ENCODE data around the gene FABP7. TPM values are rescaled to one million over a fixed set of nuclear protein-coding genes. Genes with fewer than 3 reads are reported as not detected.
"Not testable (repeated sequence)": the region's sequence is repeated elsewhere in the genome, so short reads cannot be mapped to it uniquely, and the experiment has no call there.

The FABP7 gene
- total RNA-seq, 3 donors from 2014 or later (not counting 1 experiment from before 2014, with no cell fraction given) = not detected

GRCh38 chr6:122736616-122737015 lies 42.9 kb upstream of the FABP7 start:
- no peak for TF ChIP-seq CTCF (IDR thresholded peaks at IDR 0.05)
- peaks cover 2% of the 10 kb centered on the region for H3K27me3 ChIP-seq (ENCODE audit: control insufficient read depth, insufficient read depth, low read length)
- H3K27ac Mint-ChIP-seq = no peak overlapping the region
- no peaks in the 10 kb centered on the region for H3K4me1 Mint-ChIP-seq
- no peaks in the 10 kb centered on the region for H3K9me3 Mint-ChIP-seq
- no peak overlapping the region for H3K27ac ChIP-seq (ENCODE audit: low read length)
- DNase-seq (no peak), ATAC-seq (no peak)
- H3K36me3 Mint-ChIP-seq = no peaks in the 10 kb centered on the region
- H3K9me3 ChIP-seq (ENCODE audit: control insufficient read depth, insufficient read depth, low read length) = no peaks in the 10 kb centered on the region
- H3K4me3 ChIP-seq (ENCODE audit: low read length) = no peak overlapping the region
- WGBS (ENCODE audit: insufficient coverage) = 75% methylated on average over 1 of the region's 3 CpGs
- H3K4me3 Mint-ChIP-seq = no peak overlapping the region
- H3K4me1 ChIP-seq (ENCODE audit: control insufficient read depth, insufficient read depth, low read length) = no peaks in the 10 kb centered on the region
- H3K27me3 Mint-ChIP-seq (ENCODE audit: low read depth in 2 of 2) = peaks cover 9 to 15% of the 10 kb centered on the region in 2 donors
- intact Hi-C loops (cut with micrococcal nuclease) = no loop called here
- H3K36me3 ChIP-seq (ENCODE audit: control insufficient read depth, insufficient read depth, low read length) = no peaks in the 10 kb centered on the region

- Histone ChIP-seq H3K9me3 (ENCODE audit: control insufficient read depth, insufficient read depth, low read length) (no peaks in the 10 kb centered on the region), H3K27me3 (ENCODE audit: control insufficient read depth, insufficient read depth, low read length) (peaks cover 2% of the 10 kb centered on the region), H3K36me3 (ENCODE audit: control insufficient read depth, insufficient read depth, low read length) (no peaks in the 10 kb centered on the region), H3K4me1 (ENCODE audit: control insufficient read depth, insufficient read depth, low read length) (no peaks in the 10 kb centered on the region), H3K4me3 (ENCODE audit: low read length) (no peak overlapping the region), H3K27ac (ENCODE audit: low read length) (no peak overlapping the region)
- Mint-ChIP-seq H3K4me3 (no peak overlapping the region), H3K27ac (no peak overlapping the region), H3K27me3 (ENCODE audit: low read depth in 2 of 2) (peaks cover 2 to 5% of the 10 kb centered on the region in 2 donors), H3K36me3 (no peaks in the 10 kb centered on the region), H3K4me1 (no peaks in the 10 kb centered on the region), H3K9me3 (no peaks in the 10 kb centered on the region)
- no peak for ATAC-seq
- DNase-seq = no peak
- intact Hi-C loops (cut with micrococcal nuclease) = no loop called here
- no peak for TF ChIP-seq CTCF (IDR thresholded peaks at IDR 0.05)
- no CpG with 5 or more reads among the region's 2 CpGs for WGBS (ENCODE audit: insufficient coverage)
These were observed 39.4 kb upstream of the FABP7 start for GRCh38 chr6:122740091-122740490.

- H3K4me3 Mint-ChIP-seq = no peak overlapping the region
- ATAC-seq = no peak
- intact Hi-C loops (cut with micrococcal nuclease) = no loop called here
These were observed 38.6 kb upstream of the FABP7 start for GRCh38 chr6:122740936-122741335.

GRCh38 chr6:122744247-122744646 lies 35.3 kb upstream of the FABP7 start:
- H3K4me1 ChIP-seq (ENCODE audit: control insufficient read depth, insufficient read depth, low read length); H3K27me3 Mint-ChIP-seq (ENCODE audit: low read depth in 2 of 2); H3K27ac ChIP-seq (ENCODE audit: low read length); H3K9me3 ChIP-seq (ENCODE audit: control insufficient read depth, insufficient read depth, low read length); intact Hi-C loops (cut with micrococcal nuclease); H3K36me3 ChIP-seq (ENCODE audit: control insufficient read depth, insufficient read depth, low read length); H3K4me3 Mint-ChIP-seq; H3K27me3 ChIP-seq (ENCODE audit: control insufficient read depth, insufficient read depth, low read length); ATAC-seq; H3K36me3 Mint-ChIP-seq; H3K9me3 Mint-ChIP-seq; H3K27ac Mint-ChIP-seq; H3K4me3 ChIP-seq (ENCODE audit: low read length): not testable (repeated sequence)
- DNase-seq = peak in 1 of 2 donors; percentile 17
- H3K4me1 Mint-ChIP-seq = peaks cover 13 to 14% of the 10 kb centered on the region in 2 donors
- WGBS (ENCODE audit: insufficient coverage) = 44% methylated on average over 7 of the region's 8 CpGs

More at GRCh38 chr6:122740936-122741335, 38.6 kb upstream of the FABP7 start:
- H3K27ac Mint-ChIP-seq = no peak overlapping the region
- no peaks in the 10 kb centered on the region for H3K4me1 Mint-ChIP-seq
- Histone ChIP-seq H3K27ac (ENCODE audit: low read length) (no peak overlapping the region), H3K4me1 (ENCODE audit: control insufficient read depth, insufficient read depth, low read length) (no peaks in the 10 kb centered on the region), H3K27me3 (ENCODE audit: control insufficient read depth, insufficient read depth, low read length) (peaks cover 2% of the 10 kb centered on the region), H3K9me3 (ENCODE audit: control insufficient read depth, insufficient read depth, low read length) (no peaks in the 10 kb centered on the region), H3K36me3 (ENCODE audit: control insufficient read depth, insufficient read depth, low read length) (no peaks in the 10 kb centered on the region), H3K4me3 (ENCODE audit: low read length) (no peak overlapping the region)
- 70% methylated on average over 2 of the region's 2 CpGs for WGBS (ENCODE audit: insufficient coverage)
- no peaks in the 10 kb centered on the region for H3K27me3 Mint-ChIP-seq (ENCODE audit: low read depth in 2 of 2)
- H3K36me3 Mint-ChIP-seq = no peaks in the 10 kb centered on the region
- DNase-seq = no peak
- H3K9me3 Mint-ChIP-seq = no peaks in the 10 kb centered on the region
- no peak for TF ChIP-seq CTCF (IDR thresholded peaks at IDR 0.05)

- WGBS (ENCODE audit: insufficient coverage) = 90% methylated on average over 3 of the region's 3 CpGs
- H3K27me3 Mint-ChIP-seq (ENCODE audit: low read depth in 2 of 2); H3K9me3 Mint-ChIP-seq; H3K36me3 Mint-ChIP-seq; H3K27ac Mint-ChIP-seq; H3K4me1 ChIP-seq (ENCODE audit: control insufficient read depth, insufficient read depth, low read length); H3K27me3 ChIP-seq (ENCODE audit: control insufficient read depth, insufficient read depth, low read length); H3K36me3 ChIP-seq (ENCODE audit: control insufficient read depth, insufficient read depth, low read length); DNase-seq; H3K27ac ChIP-seq (ENCODE audit: low read length); H3K9me3 ChIP-seq (ENCODE audit: control insufficient read depth, insufficient read depth, low read length); H3K4me3 Mint-ChIP-seq; intact Hi-C loops (cut with micrococcal nuclease); H3K4me3 ChIP-seq (ENCODE audit: low read length); ATAC-seq: not testable (repeated sequence)
- peaks cover 13 to 14% of the 10 kb centered on the region in 2 donors for H3K4me1 Mint-ChIP-seq
These were observed 34.7 kb upstream of the FABP7 start for GRCh38 chr6:122744856-122745255.
